Calu3 (cell line): Measurements from ENCODE around the gene NMT1. TPM values are rescaled to one million over a fixed set of nuclear protein-coding genes. Genes with fewer than 3 reads are reported as not detected.

Experiments used
- BruUV-seq: library from RNA; stranded (reverse); fragments of 400-500 nt; replicated peaks from 2 replicates; lab custom pipeline; 2021; lab: Mats Ljungman, UMichigan
- CTCF ChIA-PET: fragments of 300-600 bp; sonication (Branson Sonifier 250); formaldehyde crosslinking; loops from one replicate; lab custom pipeline; 2022; ENCODE audit warnings: antibody characterized with exemption; lab: Charles Lee
- DNase-seq: peaks from one replicate; pipeline ENCODE4 v3.0.0; 2022
- H3K27ac Mint-ChIP-seq: one replicate; pipeline ENCODE4 v1.8.0; 2022; ENCODE audit warnings: mixed read lengths; ENCODE audit not compliant: unreplicated experiment
- H3K27me3 Mint-ChIP-seq: one replicate; pipeline ENCODE4 v1.8.0; 2022; ENCODE audit warnings: mixed read lengths; ENCODE audit not compliant: unreplicated experiment
- H3K36me3 Mint-ChIP-seq: one replicate; pipeline ENCODE4 v1.8.0; 2022; ENCODE audit warnings: mild to moderate bottlenecking, moderate library complexity, mixed read lengths; ENCODE audit not compliant: insufficient read depth, unreplicated experiment
- H3K4me1 Mint-ChIP-seq: one replicate; pipeline ENCODE4 v1.8.0; 2022; ENCODE audit warnings: mild to moderate bottlenecking, low read depth, mixed read lengths; ENCODE audit not compliant: unreplicated experiment
- H3K4me3 Mint-ChIP-seq: one replicate; pipeline ENCODE4 v1.8.0; 2022; ENCODE audit warnings: mild to moderate bottlenecking, low read depth, moderate library complexity, mixed read lengths; ENCODE audit not compliant: unreplicated experiment
- H3K9me3 Mint-ChIP-seq: one replicate; pipeline ENCODE4 v1.8.0; 2022; ENCODE audit warnings: low read depth, mixed read lengths; ENCODE audit not compliant: unreplicated experiment
- CTCF ChIP-seq: fragments of 200-600 bp; IDR thresholded peaks from one replicate; pipeline ENCODE4 v1.8.0; 2022; ENCODE audit warnings: antibody characterized with exemption; ENCODE audit not compliant: unreplicated experiment
- intact Hi-C: fragments of 100-400 bp; cut with micrococcal nuclease; formaldehyde crosslinking; loops from one replicate; pipeline ENCODE4 v1.10.0; 2022; ENCODE audit not compliant: unreplicated experiment
- total RNA-seq: library from RNA; stranded (reverse); gene quantifications from 2 replicates; pipeline ENCODE4 v1.2.3, GENCODE V29; 2022

The NMT1 gene
- total RNA-seq, 1 experiment from 2014 or later = 185 TPM

- no TSS peak for BruUV-seq
- Mint-ChIP-seq H3K27me3 (peaks cover 38% of the 10 kb centered on the region), H3K27ac (no peak overlapping the region), H3K9me3 (no peaks in the 10 kb centered on the region), H3K4me3 (no peak overlapping the region), H3K36me3 (peaks cover 25% of the 10 kb centered on the region), H3K4me1 (peaks cover 22% of the 10 kb centered on the region)
- CTCF ChIA-PET = no interaction called here
- TF ChIP-seq CTCF = no peak
- intact Hi-C loops = loop anchor here (2.0 kb wide), 1 partner anchor 47 kb away; the partner anchor contains the start of gene C1QL1
- DNase-seq = no peak
These were observed 44.9 kb upstream of the NMT1 start for GRCh38 chr17:45016237-45016636.

DNA sequence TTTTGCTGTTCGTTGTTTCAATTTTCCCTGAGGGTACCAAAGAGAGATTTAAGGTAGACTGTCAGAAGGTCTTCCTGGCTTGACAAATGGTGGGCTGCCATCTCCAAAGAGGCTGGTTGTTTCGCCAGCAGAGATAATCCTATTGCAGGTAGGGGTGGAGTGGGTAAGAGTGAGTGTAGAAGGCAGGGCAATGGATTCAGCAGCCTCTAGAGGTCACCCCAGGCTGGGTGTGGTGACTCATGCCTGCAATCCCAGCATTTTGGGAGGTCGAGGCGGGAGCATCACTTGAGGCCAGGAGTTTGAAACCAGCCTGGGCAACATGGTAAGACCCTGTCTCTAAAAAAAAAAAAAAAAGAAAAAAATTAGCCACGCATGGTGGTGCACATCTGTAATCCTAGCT, 44.3 kb upstream of the NMT1 start:
- intact Hi-C loops = loop anchor here (2.0 kb wide), 1 partner anchor 48 kb away; the partner anchor contains the start of gene C1QL1
- no peak overlapping the region for H3K27ac Mint-ChIP-seq
- peaks cover 41% of the 10 kb centered on the region for H3K27me3 Mint-ChIP-seq
- CTCF ChIA-PET = interaction anchor here (0.6 kb wide), 1 partner anchor 639 kb away, joined by 3 read pairs; no protein-coding TSS in a partner anchor
- peak; percentile 52 for DNase-seq
- H3K36me3 Mint-ChIP-seq = peaks cover 28% of the 10 kb centered on the region
- no peak overlapping the region for H3K4me3 Mint-ChIP-seq
- no peaks in the 10 kb centered on the region for H3K9me3 Mint-ChIP-seq
- no peak for TF ChIP-seq CTCF
- peaks cover 27% of the 10 kb centered on the region for H3K4me1 Mint-ChIP-seq
- no TSS peak for BruUV-seq

- Mint-ChIP-seq H3K4me3 (peak overlapping the region; percentile 77), H3K27ac (peak overlapping the region; percentile 53), H3K4me1 (peaks cover 27% of the 10 kb centered on the region), H3K27me3 (peaks cover 41% of the 10 kb centered on the region), H3K9me3 (no peaks in the 10 kb centered on the region), H3K36me3 (peaks cover 28% of the 10 kb centered on the region)
- no peak for TF ChIP-seq CTCF
- no peak for DNase-seq
- CTCF ChIA-PET = interaction anchor here (0.6 to 5.0 kb wide), 6 partner anchors 18 to 279 kb away, joined by 3 to 78 read pairs (median 5); no protein-coding TSS in a partner anchor
- no TSS peak for BruUV-seq
- intact Hi-C loops = no loop called here
These were observed 42.6 kb upstream of the NMT1 start for GRCh38 chr17:45018514-45018847.

DNA sequence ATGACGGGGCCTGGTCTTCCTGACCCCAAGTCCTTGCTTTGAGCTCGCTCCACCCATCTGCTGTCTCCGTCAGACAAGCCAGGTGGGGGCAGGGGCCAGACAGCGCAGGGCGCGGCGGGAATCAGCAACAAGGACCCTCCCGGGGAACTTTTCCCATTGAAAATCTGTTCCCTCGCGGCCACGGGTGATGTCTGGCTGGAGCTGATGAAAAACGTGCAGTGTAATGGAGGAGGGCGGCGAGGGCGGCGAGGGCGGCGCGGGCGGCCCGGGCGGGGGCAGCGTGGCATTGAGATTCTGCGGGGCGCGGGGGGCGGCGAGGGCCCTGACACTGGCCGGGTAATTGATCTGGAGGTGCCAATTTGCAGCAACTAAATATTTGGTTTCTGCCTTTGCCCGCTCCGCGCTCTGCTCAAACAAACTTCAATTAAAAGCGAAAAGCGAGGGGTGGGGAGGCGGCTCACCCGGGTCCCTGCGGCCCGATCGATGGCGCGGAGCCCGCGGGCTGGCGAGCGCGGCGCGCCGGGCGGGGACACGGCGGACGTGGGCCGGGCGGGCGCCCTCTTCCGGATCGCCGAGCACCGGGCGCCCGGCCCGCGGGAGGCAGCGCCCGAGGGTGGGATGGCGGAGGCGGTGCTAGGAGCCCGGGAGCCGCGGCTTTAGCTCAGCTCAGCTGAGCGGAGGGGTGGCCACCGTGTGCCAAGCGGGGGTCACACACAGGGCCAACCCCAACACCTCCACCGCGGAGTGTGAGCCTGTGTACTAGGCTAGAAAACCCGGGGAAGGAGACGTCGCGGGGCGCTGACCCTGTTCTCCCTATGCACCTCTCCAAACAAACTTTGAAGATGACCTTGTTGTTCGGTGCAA, 42.0 kb upstream of the NMT1 start:
- intact Hi-C loops = no loop called here

More for the DNA sequence above, 42.0 kb upstream of the NMT1 start:
- Mint-ChIP-seq H3K9me3 (no peaks in the 10 kb centered on the region), H3K4me1 (peaks cover 27% of the 10 kb centered on the region), H3K27me3 (peaks cover 41% of the 10 kb centered on the region), H3K4me3 (peak overlapping the region; percentile 77), H3K27ac (peak overlapping the region; percentile 53), H3K36me3 (peaks cover 28% of the 10 kb centered on the region)
- no TSS peak for BruUV-seq
- DNase-seq = peak; percentile 73
- no peak for TF ChIP-seq CTCF
- CTCF ChIA-PET = interaction anchor here (0.6 to 5.0 kb wide), 12 partner anchors 17 to 279 kb away, joined by 3 to 78 read pairs (median 4); partner anchors contain the start of gene NMT1
